Choroid plexus epithelial cell (primary cell): Measurements from ENCODE around the gene DPP10.
A peak's percentile ranks its signal among the peaks of the same experiment; 100 is the strongest.

Experiments
- DNase-seq: peaks from one replicate; pipeline ENCODE4 v3.0.0-alpha.2; 2010; ENCODE audit warnings: low read depth
- H3K4me3 ChIP-seq: 2 replicates; pipeline ENCODE4 v1.5.1; 2011; ENCODE audit warnings: low read depth, mild to moderate bottlenecking, control low read depth, low read length, moderate library complexity
- CTCF ChIP-seq: conservative IDR thresholded peaks from 2 replicates; pipeline ENCODE4 v1.5.1; 2011; ENCODE audit warnings: low read depth, mild to moderate bottlenecking, control low read depth, inconsistent platforms, low read length, moderate library complexity

DPP10 gene

DNA sequence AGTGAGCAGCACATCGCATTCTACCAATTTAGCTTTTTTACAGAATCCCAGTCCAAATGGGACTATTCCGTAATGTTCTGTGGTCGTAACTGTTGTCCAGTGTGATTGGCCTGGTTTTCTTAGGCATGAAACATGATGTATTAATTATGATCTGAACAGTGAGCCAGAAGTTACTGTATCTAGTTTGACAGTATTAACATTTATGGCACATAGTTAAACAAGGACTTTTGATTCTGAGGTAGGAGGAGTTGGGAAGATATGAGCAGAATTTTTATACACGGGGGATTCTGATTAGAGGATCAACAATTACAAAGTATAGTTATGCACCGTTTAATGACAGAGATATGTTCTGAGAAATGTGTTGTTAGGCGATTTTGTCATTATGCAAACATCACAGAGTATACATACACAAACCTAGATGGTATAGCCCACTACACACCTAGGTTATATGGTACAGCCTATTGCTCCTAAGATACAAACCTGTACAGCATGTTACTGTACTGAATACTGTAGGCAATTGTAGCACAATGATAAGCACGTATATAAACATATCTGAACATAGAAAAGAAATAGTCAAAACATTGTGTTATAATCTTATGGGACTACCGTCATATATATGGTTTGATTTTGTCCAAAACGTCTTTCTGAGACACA is 85.0 kb downstream of the DPP10 start:
- no peak for TF ChIP-seq CTCF
- no peak for DNase-seq
- no peak overlapping the region for H3K4me3 ChIP-seq

DNA sequence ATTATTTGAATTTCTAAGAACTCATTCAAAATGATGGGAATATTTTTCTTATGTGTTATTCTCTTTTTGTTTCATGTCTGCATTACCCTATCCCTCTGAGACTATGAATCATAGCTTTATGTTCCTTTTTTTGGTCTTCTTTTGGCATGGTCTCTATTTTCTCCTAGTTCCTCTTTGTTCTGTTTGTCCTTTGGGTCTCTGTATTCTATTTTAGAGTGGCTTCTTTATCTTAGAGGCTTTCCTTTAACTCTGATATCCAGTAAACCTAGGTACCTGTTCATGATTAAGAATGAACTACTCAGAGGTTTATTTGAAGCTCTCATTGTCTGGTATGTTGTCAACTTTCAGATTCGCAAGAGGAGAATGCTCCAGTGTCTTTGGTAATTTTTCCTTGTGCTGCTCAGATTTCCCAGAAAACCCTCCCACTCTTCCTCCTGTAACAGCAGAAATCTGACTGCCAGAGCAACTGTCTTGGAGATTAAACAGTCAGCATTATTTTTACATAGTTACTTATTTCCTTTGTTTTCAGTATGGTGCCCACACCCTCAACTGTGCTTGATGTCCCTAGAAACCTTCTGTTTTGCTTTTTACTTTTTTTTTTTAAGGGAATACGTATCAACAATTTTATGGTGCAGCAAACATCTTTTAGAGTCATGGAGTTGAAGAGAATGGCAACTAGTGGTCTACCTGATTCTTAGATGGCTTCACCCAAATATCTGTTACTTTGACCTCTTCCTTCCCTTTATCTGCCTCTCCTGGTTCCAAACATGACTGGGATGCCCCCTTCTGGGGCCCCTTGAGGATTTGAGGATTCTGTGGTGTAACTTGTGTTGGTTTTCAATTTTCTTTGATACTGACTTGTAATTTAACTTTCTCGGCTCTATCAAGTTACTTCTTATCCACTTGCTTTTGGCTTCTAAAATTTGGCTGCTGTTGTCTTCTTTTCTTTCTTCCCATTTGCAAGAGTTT is 92.0 kb downstream of the DPP10 start:
- no peak for TF ChIP-seq CTCF
- no peak for DNase-seq
- H3K4me3 ChIP-seq = no peak overlapping the region

DNA sequence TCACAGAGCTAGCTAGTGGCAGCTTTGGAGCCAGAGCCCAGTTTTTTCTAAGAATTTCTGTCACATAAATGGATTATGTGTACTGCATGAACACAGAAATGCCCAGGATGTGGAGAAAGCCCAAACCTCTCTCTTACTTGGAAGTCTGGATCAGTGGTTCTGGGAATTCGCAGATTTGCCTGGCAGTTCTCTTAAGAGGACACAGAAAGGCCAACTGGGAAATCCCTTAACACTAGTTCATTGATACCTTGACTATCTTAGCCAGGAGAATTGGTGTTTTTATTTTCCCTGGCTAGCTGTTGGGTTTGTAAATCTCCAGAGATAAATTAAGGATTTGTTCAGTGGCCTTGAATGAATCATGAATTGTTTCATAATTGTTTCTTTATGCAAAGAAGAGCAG is 95.3 kb downstream of the DPP10 start:
- no peak overlapping the region for H3K4me3 ChIP-seq
- DNase-seq = no peak
- no peak for TF ChIP-seq CTCF

DNA sequence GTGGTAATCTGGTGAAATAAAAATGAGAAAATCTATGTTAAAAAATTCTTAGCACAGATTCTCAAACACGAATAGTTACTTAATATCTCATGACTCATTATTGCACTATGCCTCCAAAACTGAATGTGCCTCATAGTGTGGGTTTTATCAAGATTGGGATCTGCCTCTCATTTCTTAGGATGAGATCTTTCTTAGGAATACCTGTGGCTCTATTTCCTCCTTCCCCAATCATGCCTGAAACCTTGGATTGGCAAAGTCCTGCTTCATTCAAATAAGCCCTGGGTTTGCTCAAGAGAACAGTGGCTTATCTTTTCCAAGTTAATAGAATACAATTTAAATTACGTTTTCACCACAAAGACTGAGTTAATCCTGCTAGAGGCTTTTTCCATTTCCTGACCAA is 100.3 kb downstream of the DPP10 start:
- TF ChIP-seq CTCF = no peak
- DNase-seq = no peak
- H3K4me3 ChIP-seq = no peak overlapping the region

GRCh38 chr2:114543236-114543766 is 100.9 kb downstream of the DPP10 start:
- no peak for TF ChIP-seq CTCF
- no peak overlapping the region for H3K4me3 ChIP-seq
- DNase-seq = peak; percentile 1

- DNase-seq = no peak
- TF ChIP-seq CTCF = no peak
- H3K4me3 ChIP-seq = no peak overlapping the region
Measured at GRCh38 chr2:114545052-114545451, 102.6 kb downstream of the DPP10 start.
